ENCODE measurements around the gene ESPN. TPM values are rescaled to one million over a fixed set of nuclear protein-coding genes. Genes with fewer than 3 reads are reported as not detected.
A peak's percentile ranks its signal among the peaks of the same experiment; 100 is the strongest.
"Not testable (repeated sequence)": the region's sequence is repeated elsewhere in the genome, so short reads cannot be mapped to it uniquely, and the experiment has no call there.

ESPN gene
- total RNA-seq, 1 donor from 2014 or later, result 54.0 TPM

DNA sequence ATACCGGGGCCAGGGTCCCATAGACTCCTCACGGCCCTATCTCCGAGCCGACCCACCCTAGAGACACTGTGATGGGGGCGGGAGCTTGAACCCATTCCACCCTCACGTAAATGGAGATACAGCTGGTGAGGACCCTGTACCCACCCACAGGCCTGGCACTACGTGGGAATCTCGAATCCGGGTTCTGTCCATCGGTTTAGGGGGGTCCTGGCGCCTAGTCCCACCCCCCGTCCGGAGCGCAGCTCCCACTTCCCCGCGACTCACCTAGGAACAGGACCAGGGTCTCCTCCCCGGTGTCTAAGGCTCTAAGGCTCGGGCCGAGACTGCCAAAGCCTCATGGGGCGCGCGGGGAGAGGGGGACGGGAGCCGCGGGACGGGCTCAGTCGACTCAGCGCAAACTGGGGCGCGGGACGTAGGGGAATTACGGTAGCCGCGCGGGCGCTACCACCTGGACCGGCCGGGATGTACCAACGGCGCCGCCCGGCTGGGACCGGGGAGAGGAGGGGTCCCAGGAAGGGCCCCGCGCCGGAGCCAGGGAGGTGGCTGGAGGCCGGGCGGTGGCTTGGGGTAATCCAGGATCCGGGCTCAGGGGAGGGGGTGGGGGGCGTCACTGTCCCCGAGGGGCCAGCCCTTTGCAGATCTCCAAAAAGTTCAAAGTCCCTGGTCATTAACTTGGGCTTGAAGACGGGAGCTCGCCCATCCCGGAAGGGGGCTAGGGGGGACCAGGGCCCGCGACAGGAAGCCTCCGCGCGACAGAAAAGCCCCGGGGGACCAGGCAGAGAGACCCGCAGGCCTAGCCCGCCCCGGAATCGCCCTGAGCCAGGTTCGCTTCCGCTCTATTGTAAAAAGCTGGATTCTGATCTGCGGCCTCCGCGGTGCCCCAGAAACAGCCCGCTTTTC lies 65.9 kb downstream of the ESPN start:
- Mint-ChIP-seq H3K9me3 (ENCODE audit: low read depth) (no peaks in the 10 kb centered on the region), H3K4me1 (ENCODE audit: low read depth) (peaks cover 14% of the 10 kb centered on the region), H3K27me3 (peaks cover 3% of the 10 kb centered on the region), H3K4me3 (ENCODE audit: low read depth) (peak overlapping the region; percentile 82), H3K27ac (peak overlapping the region; percentile 87), H3K36me3 (ENCODE audit: insufficient read depth) (no peaks in the 10 kb centered on the region)
- TF ChIP-seq CTCF (IDR thresholded peaks at IDR 0.05; ENCODE audit: unreplicated experiment), result peak; percentile 50
- DNase-seq (ENCODE audit: low spot score, unreplicated experiment), result peak; percentile 74

DNA sequence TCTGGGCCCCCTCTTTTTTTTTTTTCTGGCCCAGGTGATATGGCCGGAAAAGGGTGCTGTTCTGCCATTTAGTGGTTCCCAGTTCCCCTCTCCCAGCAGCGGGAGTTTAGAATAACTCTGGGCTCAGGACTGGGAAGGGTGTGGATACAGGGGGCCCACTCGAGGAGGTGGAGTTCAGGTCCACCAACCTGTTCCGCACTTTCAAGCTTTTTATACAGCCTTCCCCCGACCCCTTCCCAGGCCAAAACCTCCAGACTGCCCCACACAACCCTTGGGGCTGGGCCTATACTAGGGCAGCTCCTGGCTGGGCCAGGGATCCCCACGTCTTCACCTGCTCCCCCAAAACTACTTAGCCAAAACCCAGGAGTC lies 66.5 kb downstream of the ESPN start:
- peak overlapping the region; percentile 87 for H3K27ac Mint-ChIP-seq
- H3K27me3 Mint-ChIP-seq, result peaks cover 8% of the 10 kb centered on the region
- peak overlapping the region; percentile 82 for H3K4me3 Mint-ChIP-seq (ENCODE audit: low read depth)
- no peaks in the 10 kb centered on the region for H3K9me3 Mint-ChIP-seq (ENCODE audit: low read depth)
- no peak for TF ChIP-seq CTCF (IDR thresholded peaks at IDR 0.05; ENCODE audit: unreplicated experiment)
- DNase-seq (ENCODE audit: low spot score, unreplicated experiment), result no peak
- peaks cover 13% of the 10 kb centered on the region for H3K4me1 Mint-ChIP-seq (ENCODE audit: low read depth)
- no peaks in the 10 kb centered on the region for H3K36me3 Mint-ChIP-seq (ENCODE audit: insufficient read depth)

- peak within 1 kb of the TSS; percentile 87 for H3K27ac Mint-ChIP-seq
- H3K4me3 Mint-ChIP-seq (ENCODE audit: low read depth), result peak within 1 kb of the TSS; percentile 82
- TF ChIP-seq CTCF (IDR thresholded peaks at IDR 0.05; ENCODE audit: unreplicated experiment), result no peak
- peaks cover 9% of the 10 kb centered on the region for H3K4me1 Mint-ChIP-seq (ENCODE audit: low read depth)
- H3K27me3 Mint-ChIP-seq, result peaks cover 11% of the 10 kb centered on the region
- H3K9me3 Mint-ChIP-seq (ENCODE audit: low read depth), result no peaks in the 10 kb centered on the region
- no peak for DNase-seq (ENCODE audit: low spot score, unreplicated experiment)
- H3K36me3 Mint-ChIP-seq (ENCODE audit: insufficient read depth), result no peaks in the 10 kb centered on the region
Observed at GRCh38 chr1:6491480-6491962, 66.9 kb downstream of the ESPN start, which contains the start of gene PLEKHG5. Gene PLEKHG5 (minus strand): TSS chr1:6491667. CDS start chr1:6477571, 14,096 bp downstream.

DNA sequence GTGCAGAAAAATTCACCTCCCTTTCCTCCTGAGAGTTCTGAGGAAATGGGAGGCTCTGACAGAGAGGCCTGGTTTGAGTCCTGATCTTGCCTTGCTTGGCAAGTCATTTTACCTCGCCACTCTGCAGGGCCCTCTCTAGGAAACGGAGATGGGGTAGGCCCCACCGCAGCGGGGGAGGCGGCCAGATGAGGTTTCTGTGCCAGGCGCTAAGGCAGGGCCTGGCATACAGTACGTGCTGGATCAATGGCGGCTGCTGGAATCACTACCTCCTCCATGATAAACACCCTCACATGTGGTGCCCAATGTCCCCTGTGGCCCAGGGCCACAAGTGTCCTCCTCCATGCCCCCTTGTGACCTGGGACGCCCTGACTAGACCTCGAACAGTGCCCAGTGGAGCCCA lies 67.4 kb downstream of the ESPN start:
- no peaks in the 10 kb centered on the region for H3K9me3 Mint-ChIP-seq (ENCODE audit: low read depth)
- TF ChIP-seq CTCF (IDR thresholded peaks at IDR 0.05; ENCODE audit: unreplicated experiment), result no peak
- H3K27me3 Mint-ChIP-seq, result peaks cover 14% of the 10 kb centered on the region
- H3K4me1 Mint-ChIP-seq (ENCODE audit: low read depth), result peaks cover 10% of the 10 kb centered on the region
- peak overlapping the region; percentile 82 for H3K4me3 Mint-ChIP-seq (ENCODE audit: low read depth)
- H3K27ac Mint-ChIP-seq, result no peak overlapping the region
- no peaks in the 10 kb centered on the region for H3K36me3 Mint-ChIP-seq (ENCODE audit: insufficient read depth)
- DNase-seq (ENCODE audit: low spot score, unreplicated experiment), result no peak

DNA sequence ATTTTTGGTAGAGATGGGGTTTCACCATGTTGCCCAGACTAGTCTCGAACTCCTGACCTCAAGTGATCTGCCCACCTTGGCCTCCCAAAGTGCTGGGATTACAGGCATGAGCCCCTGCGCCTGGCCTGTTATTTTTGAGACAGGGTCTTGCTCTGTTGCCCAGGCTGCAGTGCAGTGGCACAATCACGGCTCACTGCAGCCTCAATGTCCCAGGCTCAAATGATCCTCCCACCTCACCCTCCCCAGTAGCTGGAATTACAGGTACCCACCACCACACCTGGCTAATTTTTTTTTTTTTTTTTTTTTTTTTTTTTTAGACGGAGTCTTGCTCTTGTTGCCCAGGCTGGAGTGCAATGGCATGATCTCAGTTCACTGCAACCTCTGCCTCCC lies 69.3 kb downstream of the ESPN start:
- not testable (repeated sequence) for H3K36me3 Mint-ChIP-seq (ENCODE audit: insufficient read depth); H3K4me3 Mint-ChIP-seq (ENCODE audit: low read depth); H3K27ac Mint-ChIP-seq; DNase-seq (ENCODE audit: low spot score, unreplicated experiment); H3K9me3 Mint-ChIP-seq (ENCODE audit: low read depth)
- H3K27me3 Mint-ChIP-seq, result peaks cover 21% of the 10 kb centered on the region
- H3K4me1 Mint-ChIP-seq (ENCODE audit: low read depth), result peaks cover 15% of the 10 kb centered on the region
